Naive thymus-derived CD4-positive, alpha-beta T cell (primary cell): ENCODE data around the gene THBS1. TPM values are rescaled to one million over a fixed set of nuclear protein-coding genes. Genes with fewer than 3 reads are reported as not detected.

Source experiments
- ATAC-seq: fragments of 150-1000 bp; cut with Tn5 transposase; 2 replicates; pipeline ENCODE4 v1.10.0; 2021; ENCODE audit warnings: mild to moderate bottlenecking, moderate library complexity
- CTCF ChIA-PET: fragments of 350-600 bp; sonication (Branson Sonifier 250); formaldehyde crosslinking; loops from one replicate; lab custom pipeline; 2021; ENCODE audit warnings: antibody characterized with exemption; lab: Charles Lee
- POLR2A ChIA-PET: fragments of 350-600 bp; sonication (Branson Sonifier 250); formaldehyde crosslinking; loops from one replicate; lab custom pipeline; 2021; ENCODE audit warnings: antibody characterized with exemption, inconsistent platforms; lab: Charles Lee
- DNase-seq, 9 donors: peaks; one replicate each; pipeline versions ENCODE4 v3.0.0 to v3.0.0-alpha.2; 2020 to 2022; ENCODE audit warnings: mixed read lengths in 1 of 9
- H3K27ac ChIP-seq: one replicate; pipeline ENCODE4 v1.7.0; 2013; ENCODE audit warnings: mild to moderate bottlenecking, low read depth, low read length, moderate library complexity
- H3K27me3 ChIP-seq, 2 donors: one replicate each; pipeline ENCODE4 v1.7.0; 2013; ENCODE audit warnings: low read length in 2 of 2, mild to moderate bottlenecking in 2 of 2, moderate library complexity in 2 of 2; ENCODE audit not compliant: control insufficient read depth in 2 of 2, insufficient read depth in 2 of 2
- H3K36me3 ChIP-seq, 3 experiments: 1 replicate in 2 of 3; 2 replicates in 1 of 3; pipeline ENCODE4 v1.7.0; 2013; ENCODE audit warnings: low read length in 3 of 3, mild to moderate bottlenecking in 3 of 3, moderate library complexity in 1 of 3; ENCODE audit not compliant: insufficient read depth in 3 of 3, control insufficient read depth in 2 of 3
- H3K4me1 ChIP-seq, 2 donors: one replicate each; pipeline ENCODE4 v1.7.0; 2013; ENCODE audit warnings: low read length in 2 of 2, mild to moderate bottlenecking in 2 of 2, moderate library complexity in 1 of 2; ENCODE audit not compliant: control insufficient read depth in 2 of 2, insufficient read depth in 2 of 2
- H3K4me3 ChIP-seq: 2 replicates; pipeline ENCODE4 v1.7.0; 2013; ENCODE audit warnings: mild to moderate bottlenecking, low read length
- H3K9me3 ChIP-seq, 3 experiments: 1 replicate in 2 of 3; 2 replicates in 1 of 3; pipeline ENCODE4 v1.7.0; 2013; ENCODE audit warnings: low read length in 3 of 3; ENCODE audit not compliant: control insufficient read depth in 2 of 3
- H3K27ac Mint-ChIP-seq, 9 donors: one replicate each; pipeline ENCODE4 v1.8.0; 2020 to 2022; ENCODE audit warnings: mixed read lengths in 9 of 9, mild to moderate bottlenecking in 8 of 9, moderate library complexity in 5 of 9, inconsistent platforms in 2 of 9
- H3K27me3 Mint-ChIP-seq, 5 donors: one replicate each; pipeline ENCODE4 v1.8.0; 2021 to 2022; ENCODE audit warnings: mixed read lengths in 5 of 5, mild to moderate bottlenecking in 1 of 5
- H3K36me3 Mint-ChIP-seq, 5 donors: one replicate each; pipeline ENCODE4 v1.8.0; 2020 to 2022; ENCODE audit warnings: mixed read lengths in 5 of 5, mild to moderate bottlenecking in 3 of 5, inconsistent platforms in 1 of 5
- H3K4me1 Mint-ChIP-seq, 7 donors: one replicate each; pipeline ENCODE4 v1.8.0; 2020 to 2022; ENCODE audit warnings: mixed read lengths in 7 of 7, mild to moderate bottlenecking in 3 of 7, inconsistent platforms in 1 of 7
- H3K4me3 Mint-ChIP-seq, 10 donors: one replicate each; pipeline ENCODE4 v1.8.0; 2020 to 2022; ENCODE audit warnings: mild to moderate bottlenecking in 10 of 10, mixed read lengths in 10 of 10, moderate library complexity in 6 of 10, inconsistent platforms in 2 of 10
- H3K9me3 Mint-ChIP-seq, 11 donors: one replicate each; pipeline ENCODE4 v1.8.0; 2020 to 2022; ENCODE audit warnings: mixed read lengths in 11 of 11, mild to moderate bottlenecking in 4 of 11, inconsistent platforms in 1 of 11, moderate library complexity in 1 of 11
- intact Hi-C, 2 donors: fragments of 100-400 bp; cut with micrococcal nuclease; formaldehyde crosslinking; loops; one replicate each; pipeline ENCODE4 v1.15.1; 2023
- polyA plus RNA-seq, 2 donors: library from polyadenylated mRNA; unstranded; fragments of 300-500 nt; fragmentation: Illumina TruSeq; gene quantifications; one replicate each; pipeline ENCODE4 v1.2.3, GENCODE V29; 2021
- total RNA-seq, 6 experiments: library from RNA in 5 of 6; stranded (reverse) in 5 of 6; gene quantifications; 1 replicate in 5 of 6; 2 replicates in 1 of 6; pipeline ENCODE4 v1.2.3 and lab custom pipeline; 2021 to 2026

Gene THBS1
- total and polyA plus RNA-seq, 7 experiments from 2014 or later: 1.3 to 68.4 (median 8.5) TPM; not detected in 2

DNA sequence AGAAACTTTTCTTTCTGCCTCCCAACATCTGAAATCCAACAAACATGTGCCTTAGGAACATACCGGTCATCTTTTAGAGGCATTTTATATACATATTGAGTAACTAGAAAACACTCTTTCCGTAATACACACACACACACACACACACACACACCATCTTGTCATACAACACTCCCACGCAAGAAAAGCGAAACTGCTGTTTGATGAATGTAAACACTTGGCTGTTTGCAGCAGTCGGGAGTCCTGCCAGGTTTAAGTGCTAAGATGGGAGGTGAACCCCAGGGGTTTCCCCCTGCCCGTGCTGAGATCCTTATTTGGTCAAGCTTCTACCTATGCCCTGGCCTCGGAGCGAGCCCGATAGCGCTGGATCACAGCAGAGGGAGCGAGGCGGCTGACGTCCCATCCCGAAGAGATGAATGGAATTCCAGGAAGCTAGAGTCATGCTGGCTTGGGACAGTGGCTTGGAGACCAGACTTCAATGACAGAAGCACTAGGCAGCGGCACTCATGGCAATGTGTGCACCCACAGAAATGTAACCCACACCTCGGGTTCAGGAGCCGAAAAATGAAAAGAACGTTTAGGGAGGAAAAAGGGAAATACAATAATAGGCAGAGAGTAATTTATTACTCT is 1.3 kb upstream of the THBS1 start:
- DNase-seq: no peak
- ChIA-PET POLR2A (no interaction called here), CTCF (interaction anchor here (0.7 kb wide), 1 partner anchor 857 kb away, joined by 3 read pairs; no protein-coding TSS in a partner anchor)
- H3K4me3 Mint-ChIP-seq: peak overlapping the region in 9 of 10 donors; percentile 19 to 82 (median 68)
- peaks cover 0 to 2% (median 0%) of the 10 kb centered on the region in 11 donors for H3K9me3 Mint-ChIP-seq
- peaks cover 0 to 29% (median 14%) of the 10 kb centered on the region in 7 donors for H3K4me1 Mint-ChIP-seq
- H3K4me3 ChIP-seq: no peak overlapping the region
- H3K27ac ChIP-seq: no peak overlapping the region
- no peak for ATAC-seq
- peaks cover 0 to 11% of the 10 kb centered on the region in 2 donors for H3K4me1 ChIP-seq
- no peak overlapping the region for H3K27ac Mint-ChIP-seq
- peaks cover 0 to 5% of the 10 kb centered on the region in 2 donors for H3K27me3 ChIP-seq
- no peaks in the 10 kb centered on the region for H3K36me3 Mint-ChIP-seq
- no peaks in the 10 kb centered on the region for H3K36me3 ChIP-seq
- H3K9me3 ChIP-seq: no peaks in the 10 kb centered on the region
- peaks cover 55 to 77% (median 67%) of the 10 kb centered on the region in 5 donors for H3K27me3 Mint-ChIP-seq
- intact Hi-C loops: loop anchor here (1.0 to 10.0 kb wide), 6 partner anchors 108 to 1135 kb away; no protein-coding TSS in a partner anchor

GRCh38 chr15:39580117-39580484 is 778 bp upstream of the THBS1 start:
- Histone ChIP-seq H3K27ac (no peak overlapping the region), H3K9me3 (no peaks in the 10 kb centered on the region), H3K36me3 (no peaks in the 10 kb centered on the region), H3K4me1 (peaks cover 0 to 11% of the 10 kb centered on the region in 2 donors), H3K27me3 (peaks cover 0 to 5% of the 10 kb centered on the region in 2 donors), H3K4me3 (peak overlapping the region; percentile 26)
- Mint-ChIP-seq H3K4me1 (peaks cover 0 to 31% (median 14%) of the 10 kb centered on the region in 7 donors), H3K27ac (no peak overlapping the region), H3K27me3 (peaks cover 53 to 74% (median 66%) of the 10 kb centered on the region in 5 donors), H3K9me3 (peaks cover 0 to 2% (median 0%) of the 10 kb centered on the region in 11 donors), H3K4me3 (peak overlapping the region in 7 of 10 donors; percentile 16 to 82 (median 64)), H3K36me3 (no peaks in the 10 kb centered on the region)
- intact Hi-C loops: loop anchor here (1.0 to 10.0 kb wide), 6 partner anchors 107 to 1135 kb away; no protein-coding TSS in a partner anchor
- DNase-seq (peak; percentile 23 to 91 (median 63)), ATAC-seq (peak; percentile 92)
- ChIA-PET POLR2A (no interaction called here), CTCF (interaction anchor here (0.7 kb wide), 1 partner anchor 858 kb away, joined by 3 read pairs; no protein-coding TSS in a partner anchor)

GRCh38 chr15:39581242-39581792 is 438 bp downstream of the THBS1 start:
- Mint-ChIP-seq H3K36me3 (no peaks in the 10 kb centered on the region), H3K4me1 (peaks cover 0 to 38% (median 14%) of the 10 kb centered on the region in 7 donors), H3K4me3 (peak overlapping the region in 8 of 10 donors; percentile 49 to 82 (median 70)), H3K27ac (peak overlapping the region in 1 of 9 donors; percentile 53), H3K27me3 (peaks cover 41 to 72% (median 61%) of the 10 kb centered on the region in 5 donors), H3K9me3 (peaks cover 0 to 2% (median 0%) of the 10 kb centered on the region in 11 donors)
- POLR2A ChIA-PET: interaction anchor here (0.7 kb wide), 1 partner anchor 1329 kb away, joined by 3 read pairs; no protein-coding TSS in a partner anchor
- Histone ChIP-seq H3K36me3 (no peaks in the 10 kb centered on the region), H3K4me3 (no peak overlapping the region), H3K27ac (no peak overlapping the region), H3K9me3 (no peaks in the 10 kb centered on the region), H3K4me1 (peaks cover 0 to 11% of the 10 kb centered on the region in 2 donors), H3K27me3 (peaks cover 0 to under 1% of the 10 kb centered on the region in 2 donors)
- intact Hi-C loops: loop anchor here (5.0 to 10.0 kb wide), 3 partner anchors 106 to 1137 kb away; no protein-coding TSS in a partner anchor
- CTCF ChIA-PET: no interaction called here
- ATAC-seq (peak; percentile 3), DNase-seq (no peak)

GRCh38 chr15:39581793-39582285 is 960 bp downstream of the THBS1 start:
- no peaks in the 10 kb centered on the region for H3K36me3 ChIP-seq
- peaks cover 0 to 11% of the 10 kb centered on the region in 2 donors for H3K4me1 ChIP-seq
- Mint-ChIP-seq H3K27ac (peak overlapping the region in 1 of 9 donors; percentile 31), H3K27me3 (peaks cover 36 to 68% (median 55%) of the 10 kb centered on the region in 5 donors), H3K4me3 (peak overlapping the region in 7 of 10 donors; percentile 2 to 82 (median 69)), H3K9me3 (peaks cover 0 to 2% (median 0%) of the 10 kb centered on the region in 11 donors), H3K4me1 (peaks cover 0 to 38% (median 14%) of the 10 kb centered on the region in 7 donors), H3K36me3 (no peaks in the 10 kb centered on the region)
- no peak for ATAC-seq
- H3K4me3 ChIP-seq: no peak overlapping the region
- intact Hi-C loops: loop anchor here (2.0 to 10.0 kb wide), 5 partner anchors 41 to 1137 kb away; no protein-coding TSS in a partner anchor
- DNase-seq: no peak
- no peaks in the 10 kb centered on the region for H3K27me3 ChIP-seq
- H3K27ac ChIP-seq: no peak overlapping the region
- CTCF ChIA-PET: interaction anchor here (1.1 kb wide), 1 partner anchor 29 kb away, joined by 3 read pairs; no protein-coding TSS in a partner anchor
- POLR2A ChIA-PET: interaction anchor here (0.7 kb wide), 1 partner anchor 1330 kb away, joined by 3 read pairs; no protein-coding TSS in a partner anchor
- no peaks in the 10 kb centered on the region for H3K9me3 ChIP-seq

DNA sequence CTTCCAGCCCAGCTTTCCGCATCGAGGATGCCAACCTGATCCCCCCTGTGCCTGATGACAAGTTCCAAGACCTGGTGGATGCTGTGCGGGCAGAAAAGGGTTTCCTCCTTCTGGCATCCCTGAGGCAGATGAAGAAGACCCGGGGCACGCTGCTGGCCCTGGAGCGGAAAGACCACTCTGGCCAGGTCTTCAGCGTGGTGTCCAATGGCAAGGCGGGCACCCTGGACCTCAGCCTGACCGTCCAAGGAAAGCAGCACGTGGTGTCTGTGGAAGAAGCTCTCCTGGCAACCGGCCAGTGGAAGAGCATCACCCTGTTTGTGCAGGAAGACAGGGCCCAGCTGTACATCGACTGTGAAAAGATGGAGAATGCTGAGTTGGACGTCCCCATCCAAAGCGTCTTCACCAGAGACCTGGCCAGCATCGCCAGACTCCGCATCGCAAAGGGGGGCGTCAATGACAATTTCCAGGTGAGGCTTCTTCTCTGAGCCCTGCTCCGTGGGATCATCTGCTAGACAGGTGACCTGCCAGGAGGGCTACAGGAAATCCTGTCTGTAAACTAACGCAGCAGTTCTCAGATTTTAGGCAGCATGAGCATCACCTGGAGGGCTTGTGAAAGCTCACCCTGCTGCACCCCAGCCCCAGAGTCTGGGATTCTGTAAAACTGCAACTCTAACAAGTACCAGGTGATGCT is 1.6 kb downstream of the THBS1 start:
- H3K27ac Mint-ChIP-seq: no peak overlapping the region

More for the DNA sequence above, 1.6 kb downstream of the THBS1 start:
- no peak for DNase-seq
- intact Hi-C loops: loop anchor here (2.0 to 10.0 kb wide), 5 partner anchors 40 to 1138 kb away; no protein-coding TSS in a partner anchor
- ChIA-PET CTCF (interaction anchor here (1.1 kb wide), 1 partner anchor 28 kb away, joined by 3 read pairs; no protein-coding TSS in a partner anchor), POLR2A (no interaction called here)
- H3K4me1 Mint-ChIP-seq: peaks cover 0 to 38% (median 14%) of the 10 kb centered on the region in 7 donors
- Histone ChIP-seq H3K4me3 (no peak overlapping the region), H3K4me1 (peaks cover 0 to 11% of the 10 kb centered on the region in 2 donors), H3K27ac (no peak overlapping the region), H3K36me3 (no peaks in the 10 kb centered on the region), H3K9me3 (no peaks in the 10 kb centered on the region), H3K27me3 (no peaks in the 10 kb centered on the region)
- peaks cover 30 to 62% (median 51%) of the 10 kb centered on the region in 5 donors for H3K27me3 Mint-ChIP-seq
- H3K36me3 Mint-ChIP-seq: no peaks in the 10 kb centered on the region
- peak overlapping the region in 2 of 10 donors; percentile 2 to 39 for H3K4me3 Mint-ChIP-seq
- ATAC-seq: no peak
- peaks cover 0 to 2% (median 0%) of the 10 kb centered on the region in 11 donors for H3K9me3 Mint-ChIP-seq
